HG03139 (cell line): ENCODE measurements around the gene LITAF.

Source experiments
- ATAC-seq: cut with Tn5 transposase; IDR thresholded peaks from one replicate; pipeline ENCODE4 v1.9.1; 2021; ENCODE audit not compliant: unreplicated experiment

Gene LITAF

GRCh38 chr16:11586856-11587642, at the start of gene LITAF:
Gene LITAF, minus strand, starts transcription at chr16:11586919. Its CDS starts 30,189 bp downstream, at chr16:11556730.
- ATAC-seq: peak; percentile 53

DNA sequence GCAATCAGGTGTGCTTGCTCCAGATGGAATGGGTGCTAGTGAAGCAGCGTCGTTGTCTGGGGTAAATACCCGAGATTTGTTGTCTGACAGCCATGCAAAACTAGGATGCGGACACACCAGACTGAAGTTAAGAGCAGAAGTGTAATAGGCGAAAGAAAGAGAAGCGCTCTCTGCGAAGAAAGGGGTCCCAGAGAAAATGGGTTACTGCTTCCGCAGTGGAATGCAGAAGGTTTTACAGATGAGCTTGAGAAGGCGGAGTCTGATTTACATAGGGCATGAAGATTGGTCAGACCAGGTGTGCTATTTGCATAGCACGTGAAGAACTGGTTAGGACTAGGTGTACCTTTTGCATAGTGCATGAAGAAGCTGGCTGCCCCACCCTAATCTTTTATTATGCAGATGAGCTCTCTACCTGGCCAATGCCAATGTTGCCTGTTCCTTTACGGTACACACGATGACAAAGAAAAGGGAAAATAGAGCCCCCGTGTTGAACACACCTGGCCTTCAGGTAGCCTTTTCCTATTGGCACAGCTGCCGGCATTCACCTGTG, 49.5 kb upstream of the LITAF start:
- ATAC-seq: no peak

DNA sequence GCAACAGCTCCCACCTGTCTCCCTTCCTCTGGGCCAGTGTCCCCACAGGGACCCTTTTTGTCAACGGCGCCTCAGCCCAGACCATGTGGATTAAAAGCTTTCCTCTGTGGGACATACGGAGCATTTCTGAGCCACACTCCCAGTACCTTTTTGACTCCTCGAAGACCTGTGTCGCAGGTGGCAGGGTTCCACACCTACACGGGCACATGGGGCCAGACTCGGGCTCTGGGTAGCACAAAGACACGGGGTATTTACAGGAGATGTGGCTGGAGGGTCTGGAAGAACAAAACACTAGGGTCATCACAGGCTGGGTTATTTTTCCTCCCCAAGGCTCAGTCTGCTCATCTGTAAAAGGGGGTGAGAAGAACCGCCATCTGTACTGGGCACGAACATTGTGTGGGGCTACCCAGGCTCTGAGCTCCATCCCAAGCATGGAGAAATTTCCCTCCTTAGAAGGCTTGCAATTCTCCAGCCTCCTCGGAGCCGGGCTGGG, 49.0 kb upstream of the LITAF start:
- no peak for ATAC-seq

DNA sequence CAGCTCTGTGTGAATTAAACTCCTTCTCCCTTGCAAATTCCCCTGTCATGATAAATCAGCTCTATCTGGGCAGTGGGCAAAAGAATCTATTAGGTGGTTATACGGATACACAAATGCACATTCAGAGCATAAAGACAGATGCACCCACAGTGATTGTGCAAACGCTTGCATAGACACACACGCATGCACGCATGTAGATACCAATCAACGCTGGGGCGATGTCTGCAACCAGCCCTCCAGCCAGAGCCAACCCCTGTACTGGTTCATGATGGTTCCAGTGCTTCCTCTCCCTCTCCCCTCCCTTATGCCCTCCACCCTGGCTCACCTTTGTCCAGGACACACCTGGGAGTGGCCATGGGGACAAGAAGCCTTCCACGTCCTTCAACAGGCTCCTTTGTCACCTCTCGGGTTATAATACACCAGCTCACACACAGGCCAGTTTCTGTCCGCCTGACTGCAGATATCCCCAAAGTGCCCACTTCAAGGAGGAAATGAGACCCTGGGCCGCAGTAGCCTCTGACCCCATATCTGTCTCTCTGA, 48.5 kb upstream of the LITAF start:
- ATAC-seq: no peak

DNA sequence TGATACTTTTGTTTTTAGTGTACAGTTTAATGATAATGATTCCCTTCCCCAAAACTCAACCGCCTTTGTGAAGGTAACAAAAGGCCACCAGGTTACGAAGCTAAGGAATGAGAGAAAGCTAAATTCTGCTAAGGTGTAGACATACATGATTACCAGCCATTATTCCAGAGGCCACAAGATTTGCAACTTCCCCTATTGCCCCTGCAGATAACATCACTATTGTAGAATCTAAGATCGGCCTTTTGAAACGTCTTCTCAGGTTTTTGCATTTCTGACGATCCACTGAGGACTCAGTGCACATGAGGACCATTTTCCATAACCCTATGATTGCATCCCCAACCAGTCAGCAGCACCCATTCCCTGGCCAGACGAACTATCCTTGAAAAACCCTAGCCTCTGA, 47.6 kb upstream of the LITAF start:
- no peak for ATAC-seq

DNA sequence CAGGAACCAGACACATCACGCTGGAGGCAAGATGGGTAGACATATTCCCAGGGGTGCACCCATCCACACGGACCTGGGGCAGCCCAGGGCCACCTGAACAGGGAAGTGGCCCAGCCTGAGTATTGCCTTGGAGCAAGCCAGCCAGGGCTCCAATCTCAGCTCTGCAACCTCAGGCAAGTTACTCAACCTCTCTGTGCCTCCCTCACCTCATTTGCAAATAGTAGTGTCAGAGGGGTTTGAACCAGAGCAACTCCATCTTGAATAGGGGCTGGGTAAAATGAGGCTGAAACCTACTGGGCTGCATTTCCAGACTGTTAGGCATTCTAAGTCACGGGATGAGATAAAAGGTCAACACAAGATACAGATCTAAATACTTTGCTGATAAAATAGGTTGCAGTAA, 46.4 kb upstream of the LITAF start:
- no peak for ATAC-seq

GRCh38 chr16:11632455-11632939, 45.8 kb upstream of the LITAF start:
- no peak for ATAC-seq

DNA sequence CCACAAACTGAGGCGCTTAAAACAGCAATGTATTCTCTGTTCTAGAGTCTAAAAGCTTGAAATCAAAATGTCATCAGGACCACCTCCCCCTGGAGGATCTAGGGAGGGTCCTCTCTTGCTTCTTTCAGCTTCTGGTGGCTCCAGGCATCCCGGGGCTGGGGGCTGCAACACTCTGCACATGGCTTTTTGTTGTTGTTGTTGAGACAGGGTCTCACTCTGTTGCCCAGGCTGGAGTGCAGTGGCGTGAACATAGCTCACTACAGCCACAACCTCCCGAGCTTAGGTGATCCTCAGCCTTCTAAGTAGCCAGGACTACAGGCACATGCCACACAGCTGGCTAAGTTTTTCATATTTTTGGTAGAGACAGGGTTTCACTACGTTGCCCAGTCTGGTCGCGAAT, 44.5 kb upstream of the LITAF start:
- ATAC-seq: no peak

- no peak for ATAC-seq
These were observed 44.0 kb upstream of the LITAF start for GRCh38 chr16:11630768-11631056.

DNA sequence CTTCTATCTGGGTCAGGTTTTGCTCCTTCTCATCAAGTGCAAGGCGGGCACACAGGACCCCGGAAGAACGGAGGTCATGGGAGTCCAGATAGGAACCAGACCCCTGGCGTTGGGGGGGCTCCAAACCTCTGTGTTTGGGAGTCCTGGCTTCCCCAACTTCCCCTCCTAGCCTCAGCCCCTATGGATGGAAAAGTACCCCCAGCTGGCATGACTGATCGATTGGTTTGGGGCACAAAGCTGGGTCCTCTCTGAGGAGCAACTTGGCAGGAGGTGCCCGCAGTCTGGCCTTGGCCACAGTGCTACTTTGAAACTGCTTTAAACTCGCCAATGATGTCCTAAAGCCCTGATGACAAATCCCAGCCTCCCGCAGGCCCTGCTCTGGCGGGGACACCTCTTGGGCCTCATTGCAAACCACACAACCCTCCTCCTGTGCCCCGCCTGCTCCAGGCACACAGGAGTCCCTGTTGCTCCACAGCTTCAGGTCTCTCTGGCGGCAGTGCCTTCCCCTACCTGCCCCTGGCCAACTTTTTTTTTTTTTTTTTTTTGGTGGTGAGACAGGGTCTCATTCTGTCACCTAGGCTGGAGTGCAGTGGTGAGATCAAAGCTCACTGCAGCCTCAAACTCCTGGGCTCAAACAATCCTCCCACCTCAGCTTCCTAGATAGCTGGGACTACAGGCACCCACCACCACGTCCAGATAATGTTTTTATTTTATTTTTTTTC, 43.5 kb upstream of the LITAF start:
- ATAC-seq: no peak

- ATAC-seq: no peak
These were observed 42.6 kb upstream of the LITAF start for GRCh38 chr16:11629071-11630030.

DNA sequence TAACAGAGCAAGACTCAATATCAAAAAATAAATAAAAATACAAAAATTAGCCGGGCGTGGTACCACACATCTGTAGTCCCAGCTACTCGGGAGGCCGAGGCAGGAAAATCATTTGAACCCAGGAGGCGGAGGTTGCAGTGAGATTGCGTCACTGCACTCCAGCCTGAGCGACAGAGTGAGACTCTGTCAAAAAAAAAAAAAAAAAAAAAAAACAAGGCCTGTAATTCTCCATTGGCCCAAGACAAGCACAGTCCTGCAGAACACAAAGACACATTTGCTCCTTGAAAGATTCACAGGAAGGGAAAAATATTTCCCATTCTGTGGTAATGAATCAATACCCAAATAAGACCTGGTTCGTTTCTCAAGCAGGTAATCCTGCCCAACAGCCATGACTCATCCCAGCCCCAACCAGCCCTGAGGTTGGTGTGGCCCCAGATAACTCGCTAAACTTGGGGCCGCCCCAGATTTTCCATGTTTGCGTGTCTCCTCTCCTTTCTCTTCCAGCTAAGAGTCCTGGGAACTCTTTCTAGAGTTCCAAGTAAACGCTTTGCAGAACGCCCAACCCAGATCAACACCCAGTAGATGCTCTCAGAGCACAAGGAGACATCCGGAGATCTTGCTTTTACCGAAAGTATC, 41.2 kb upstream of the LITAF start:
- no peak for ATAC-seq

GRCh38 chr16:11627292-11627663, 40.6 kb upstream of the LITAF start:
- ATAC-seq: no peak

- no peak for ATAC-seq
These were observed 40.1 kb upstream of the LITAF start for GRCh38 chr16:11626657-11627291.

DNA sequence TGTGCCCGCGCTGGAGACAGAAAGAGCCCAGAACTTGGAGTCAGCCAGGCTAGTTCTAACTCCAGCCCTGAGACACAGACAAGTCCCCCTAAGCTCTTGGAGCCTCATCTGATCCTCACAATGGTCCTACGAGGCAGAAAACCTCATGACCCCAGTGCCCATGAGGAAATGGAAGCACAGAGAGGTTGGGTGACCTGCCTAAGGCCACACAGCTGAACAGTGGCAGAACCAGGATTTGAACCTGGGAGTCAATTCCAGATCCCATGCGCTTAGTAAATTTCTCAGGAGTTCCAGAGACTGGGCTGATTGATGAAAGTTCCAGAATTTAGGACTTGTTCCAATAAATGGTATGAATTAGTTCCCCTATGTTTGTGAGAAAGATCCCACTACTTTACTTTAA, 39.0 kb upstream of the LITAF start:
- ATAC-seq: no peak

- no peak for ATAC-seq
These were observed 38.2 kb upstream of the LITAF start for GRCh38 chr16:11624636-11625607.

DNA sequence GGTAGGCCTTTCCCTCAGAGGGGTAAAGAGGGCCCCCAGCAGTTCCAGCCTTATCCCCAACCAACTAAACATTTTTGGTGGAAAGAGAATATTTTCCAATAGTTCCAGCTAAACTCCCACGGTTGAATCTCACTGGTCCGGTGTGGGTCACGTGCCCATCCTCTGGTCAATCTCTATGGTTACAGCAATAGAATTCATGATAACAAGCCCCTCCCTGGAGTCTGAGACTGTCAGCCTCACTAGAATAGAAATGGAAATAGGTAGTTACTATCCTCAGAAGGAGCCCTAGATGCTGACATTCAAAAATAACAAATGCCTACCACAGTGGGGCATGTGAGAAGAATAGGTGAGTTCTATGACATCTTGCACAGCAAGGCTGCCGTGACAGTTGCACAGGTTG, 37.5 kb upstream of the LITAF start:
- ATAC-seq: no peak

DNA sequence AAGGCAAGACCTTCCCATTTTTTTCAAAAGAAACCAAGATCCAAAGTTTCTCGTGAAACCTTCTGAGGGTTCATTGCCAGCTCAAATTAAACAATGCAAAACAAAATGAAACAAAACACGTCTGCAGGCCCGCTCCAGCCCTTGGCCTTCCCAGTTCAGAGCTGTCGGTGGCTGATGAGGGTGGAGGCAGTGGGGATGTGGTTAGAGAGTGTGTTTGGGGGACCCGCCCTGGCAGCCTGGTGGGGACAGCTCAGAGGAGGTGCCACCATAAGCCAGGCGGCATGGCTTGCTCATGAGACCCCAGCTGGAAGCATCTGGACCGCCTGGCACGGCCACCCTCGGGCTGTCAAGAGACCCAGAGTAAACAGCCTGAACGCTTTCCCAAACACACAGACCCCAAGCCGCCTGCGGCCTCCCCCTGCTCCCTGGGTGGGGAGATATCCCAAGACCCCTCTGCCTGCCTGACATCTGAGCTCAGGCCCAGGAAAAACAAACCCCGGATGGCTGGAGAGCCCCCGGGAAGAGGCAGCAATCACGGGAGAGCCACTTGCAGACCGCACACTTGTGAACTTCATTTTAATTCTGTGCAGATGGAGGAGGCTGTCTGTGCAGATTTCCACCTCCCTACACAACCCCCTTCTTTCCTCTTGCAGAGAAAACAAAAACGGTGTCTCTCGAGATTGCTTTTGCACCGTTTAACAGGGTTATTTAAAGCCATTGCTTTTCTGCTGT, 35.4 kb upstream of the LITAF start:
- ATAC-seq: no peak
